ENCODE data around the gene MDM2. TPM values are rescaled to one million over a fixed set of nuclear protein-coding genes. Genes with fewer than 3 reads are reported as not detected.

The MDM2 gene
- total RNA-seq, 4 donors from 2014 or later: 39.5 to 84.1 (median 61.8) TPM

DNA sequence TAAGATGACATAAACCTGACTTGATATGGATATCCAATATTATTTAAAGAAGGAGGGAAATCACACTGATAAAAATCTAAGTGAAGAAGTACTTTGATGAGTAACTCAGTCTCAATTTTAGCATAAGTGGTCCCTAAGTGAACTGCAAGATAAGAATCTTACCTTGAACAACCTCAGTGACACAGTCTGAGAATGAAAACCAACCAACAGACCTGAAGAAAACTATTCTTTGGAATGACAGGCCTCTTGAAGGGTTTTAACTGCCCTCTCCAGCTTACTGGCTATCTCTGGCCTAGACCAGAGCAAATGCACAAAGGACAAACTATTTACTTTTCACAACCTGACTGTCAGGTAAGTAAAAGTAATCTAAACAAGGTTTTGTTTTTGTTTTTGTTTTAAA, 80.3 kb downstream of the MDM2 start:
- no peak overlapping the region for H3K27ac ChIP-seq
- TF ChIP-seq, protein P1, sequence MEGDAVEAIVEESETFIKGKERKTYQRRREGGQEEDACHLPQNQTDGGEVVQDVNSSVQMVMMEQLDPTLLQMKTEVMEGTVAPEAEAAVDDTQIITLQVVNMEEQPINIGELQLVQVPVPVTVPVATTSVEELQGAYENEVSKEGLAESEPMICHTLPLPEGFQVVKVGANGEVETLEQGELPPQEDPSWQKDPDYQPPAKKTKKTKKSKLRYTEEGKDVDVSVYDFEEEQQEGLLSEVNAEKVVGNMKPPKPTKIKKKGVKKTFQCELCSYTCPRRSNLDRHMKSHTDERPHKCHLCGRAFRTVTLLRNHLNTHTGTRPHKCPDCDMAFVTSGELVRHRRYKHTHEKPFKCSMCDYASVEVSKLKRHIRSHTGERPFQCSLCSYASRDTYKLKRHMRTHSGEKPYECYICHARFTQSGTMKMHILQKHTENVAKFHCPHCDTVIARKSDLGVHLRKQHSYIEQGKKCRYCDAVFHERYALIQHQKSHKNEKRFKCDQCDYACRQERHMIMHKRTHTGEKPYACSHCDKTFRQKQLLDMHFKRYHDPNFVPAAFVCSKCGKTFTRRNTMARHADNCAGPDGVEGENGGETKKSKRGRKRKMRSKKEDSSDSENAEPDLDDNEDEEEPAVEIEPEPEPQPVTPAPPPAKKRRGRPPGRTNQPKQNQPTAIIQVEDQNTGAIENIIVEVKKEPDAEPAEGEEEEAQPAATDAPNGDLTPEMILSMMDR (IDR thresholded peaks at IDR 0.05): no peak
- no peak for TF ChIP-seq EP300 (IDR thresholded peaks at IDR 0.05)
- TF ChIP-seq POLR2AphosphoS5 (IDR thresholded peaks at IDR 0.05): no peak
- no peak for TF ChIP-seq POLR2A (IDR thresholded peaks at IDR 0.05)

DNA sequence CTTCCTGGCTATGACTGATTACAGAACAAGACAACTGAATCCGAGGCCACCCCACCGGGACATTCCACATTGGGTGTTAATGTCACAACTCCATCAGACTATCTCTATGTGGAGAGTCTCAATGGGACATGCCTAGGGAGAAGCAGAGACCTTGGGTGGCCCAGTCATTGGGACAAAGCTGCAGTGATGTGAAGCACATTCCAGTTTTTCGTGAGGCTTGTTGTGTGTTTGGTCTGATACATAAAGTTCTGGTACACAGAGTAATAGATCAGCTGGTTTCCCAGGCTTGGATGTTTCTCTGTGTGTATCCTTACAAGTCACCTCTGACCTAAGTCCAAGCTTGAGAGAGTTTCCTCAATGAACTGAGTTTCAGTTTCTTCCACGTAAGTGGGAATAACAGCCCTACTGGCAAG, 82.7 kb downstream of the MDM2 start:
- Histone ChIP-seq H3K9me3 (no peaks in the 10 kb centered on the region), H3K4me3 (no peak overlapping the region), H3K36me3 (no peaks in the 10 kb centered on the region), H3K4me1 (no peaks in the 10 kb centered on the region), H3K27ac (no peak overlapping the region), H3K27me3 (no peaks in the 10 kb centered on the region)
- no peak for DNase-seq (ENCODE audit: low spot score in 2 of 2)
- TF ChIP-seq POLR2AphosphoS5 (IDR thresholded peaks at IDR 0.05) (no peak), EP300 (IDR thresholded peaks at IDR 0.05) (no peak), POLR2A (IDR thresholded peaks at IDR 0.05) (no peak)
- TF ChIP-seq, protein P1 (IDR thresholded peaks at IDR 0.05): no peak
- whole genome bisulfite sequencing: 85% methylated on average over 4 of the region's 4 CpGs

More for the DNA sequence above, 80.3 kb downstream of the MDM2 start:
- H3K36me3 ChIP-seq: no peaks in the 10 kb centered on the region
- no peaks in the 10 kb centered on the region for H3K4me1 ChIP-seq
- DNase-seq (ENCODE audit: low spot score in 2 of 2): no peak
- H3K27me3 ChIP-seq: no peaks in the 10 kb centered on the region
- H3K4me3 ChIP-seq: no peak overlapping the region
- no peaks in the 10 kb centered on the region for H3K9me3 ChIP-seq

DNA sequence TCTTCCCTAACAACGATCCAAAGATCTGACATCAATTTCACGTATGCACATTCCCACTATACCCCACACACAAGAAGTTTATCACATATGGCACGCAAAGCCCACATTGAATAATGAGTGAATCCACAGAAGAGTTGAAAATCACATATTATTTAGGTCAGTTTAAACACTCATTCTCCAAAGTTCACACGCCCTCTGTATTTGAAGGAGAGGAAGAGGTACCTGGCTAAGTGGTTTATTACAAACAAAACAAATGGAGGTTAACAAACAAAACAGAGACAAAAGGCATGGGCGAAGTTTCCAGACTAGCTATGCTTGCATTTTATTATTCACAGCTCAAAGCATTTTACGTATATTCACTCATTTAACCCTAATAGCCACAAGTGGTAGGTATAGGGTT, 83.2 kb downstream of the MDM2 start:
- H3K36me3 ChIP-seq: no peaks in the 10 kb centered on the region
- no peak overlapping the region for H3K27ac ChIP-seq
- 81% methylated on average over 6 of the region's 6 CpGs for WGBS
- H3K9me3 ChIP-seq: no peaks in the 10 kb centered on the region
- H3K27me3 ChIP-seq: no peaks in the 10 kb centered on the region
- TF ChIP-seq EP300 (IDR thresholded peaks at IDR 0.05) (no peak), POLR2A (IDR thresholded peaks at IDR 0.05) (no peak), POLR2AphosphoS5 (IDR thresholded peaks at IDR 0.05) (no peak)
- TF ChIP-seq, protein P1 (IDR thresholded peaks at IDR 0.05): no peak
- H3K4me1 ChIP-seq: no peaks in the 10 kb centered on the region
- H3K4me3 ChIP-seq: no peak overlapping the region
- DNase-seq (ENCODE audit: low spot score in 2 of 2): no peak

- no peak overlapping the region for H3K27ac ChIP-seq
- H3K27me3 ChIP-seq: no peaks in the 10 kb centered on the region
- DNase-seq (ENCODE audit: low spot score in 2 of 2): no peak
- H3K36me3 ChIP-seq: no peaks in the 10 kb centered on the region
- no peak overlapping the region for H3K4me3 ChIP-seq
- TF ChIP-seq POLR2AphosphoS5 (IDR thresholded peaks at IDR 0.05) (no peak), EP300 (IDR thresholded peaks at IDR 0.05) (no peak), POLR2A (IDR thresholded peaks at IDR 0.05) (no peak)
- TF ChIP-seq, protein P1 (IDR thresholded peaks at IDR 0.05): no peak
- H3K9me3 ChIP-seq: no peaks in the 10 kb centered on the region
- no peaks in the 10 kb centered on the region for H3K4me1 ChIP-seq
- 71% methylated on average over 2 of the region's 2 CpGs for WGBS
Observed at GRCh38 chr12:68893201-68893600, 85.2 kb downstream of the MDM2 start.

DNA sequence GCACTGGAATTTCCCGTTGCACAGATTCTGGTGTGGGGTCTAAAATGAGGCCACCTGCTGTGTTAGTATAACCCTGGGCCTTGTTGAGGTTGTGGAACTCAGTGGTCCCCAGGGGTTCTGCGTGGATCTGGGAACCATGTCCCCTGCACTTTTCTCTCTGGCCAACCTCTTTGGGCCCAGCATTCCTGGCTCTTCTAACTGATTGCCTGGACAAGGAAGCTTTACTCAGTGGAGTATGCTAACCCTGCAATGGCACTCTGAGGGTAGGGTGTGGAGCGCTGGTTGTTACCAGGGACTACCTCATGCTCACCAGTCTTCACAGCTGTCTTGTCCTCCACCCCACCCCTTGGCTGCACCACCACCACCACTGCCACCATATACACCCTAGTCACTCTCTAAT, 85.8 kb downstream of the MDM2 start:
- no peak overlapping the region for H3K27ac ChIP-seq
- H3K36me3 ChIP-seq: no peaks in the 10 kb centered on the region
- DNase-seq (ENCODE audit: low spot score in 2 of 2): no peak
- WGBS: 94% methylated on average over 3 of the region's 3 CpGs
- no peaks in the 10 kb centered on the region for H3K9me3 ChIP-seq
- peaks cover under 1% of the 10 kb centered on the region for H3K4me1 ChIP-seq
- TF ChIP-seq POLR2A (IDR thresholded peaks at IDR 0.05) (no peak), EP300 (IDR thresholded peaks at IDR 0.05) (no peak), POLR2AphosphoS5 (IDR thresholded peaks at IDR 0.05) (no peak)
- TF ChIP-seq, protein P1 (IDR thresholded peaks at IDR 0.05): no peak
- H3K27me3 ChIP-seq: no peaks in the 10 kb centered on the region
- no peak overlapping the region for H3K4me3 ChIP-seq
